CD14-positive monocyte (primary cell): ENCODE measurements around the gene CCDC136. TPM values are rescaled to one million over a fixed set of nuclear protein-coding genes. Genes with fewer than 3 reads are reported as not detected.
A peak's percentile ranks its signal among the peaks of the same experiment; 100 is the strongest.

Experiments
- DNase-seq, 3 donors: peaks; one replicate each; pipeline ENCODE4 v3.0.0-alpha.2; 2011 to 2022
- H2AFZ ChIP-seq: 2 replicates; pipeline ENCODE4 v1.6.0; 2012; ENCODE audit warnings: mild to moderate bottlenecking, low read depth, low read length, inconsistent platforms; ENCODE audit not compliant: insufficient read depth, poor library complexity, severe bottlenecking
- H3K27ac ChIP-seq, 2 donors: 1 replicate in 1 of 2; 2 replicates in 1 of 2; pipeline ENCODE4 v1.5.1; 2012 to 2013; ENCODE audit warnings: low read length in 2 of 2, control low read depth in 1 of 2, inconsistent platforms in 1 of 2, low read depth in 1 of 2, mild to moderate bottlenecking in 1 of 2
- H3K27me3 ChIP-seq, 2 donors: one replicate each; pipeline versions ENCODE4 v1.6.0 to v1.6.1; 2011 to 2013; ENCODE audit warnings: low read length in 2 of 2; ENCODE audit not compliant: control insufficient read depth in 2 of 2, insufficient read depth in 2 of 2
- H3K36me3 ChIP-seq, 2 donors: replicated peaks in 1 of 2; 1 replicate in 1 of 2; 2 replicates in 1 of 2; pipeline versions ENCODE4 v1.5.1 to v1.6.1; 2012 to 2013; ENCODE audit warnings: low read length in 2 of 2, control low read depth in 1 of 2, inconsistent platforms in 1 of 2, mild to moderate bottlenecking in 1 of 2; ENCODE audit not compliant: insufficient read depth in 2 of 2, control insufficient read depth in 1 of 2
- H3K4me1 ChIP-seq, 2 donors: 1 replicate in 1 of 2; 2 replicates in 1 of 2; pipeline versions ENCODE4 v1.5.1 to v1.6.1; 2012 to 2013; ENCODE audit warnings: low read length in 2 of 2, control low read depth in 1 of 2, inconsistent platforms in 1 of 2, mild to moderate bottlenecking in 1 of 2, moderate library complexity in 1 of 2; ENCODE audit not compliant: insufficient read depth in 2 of 2, control insufficient read depth in 1 of 2
- H3K4me2 ChIP-seq: replicated peaks from 2 replicates; pipeline ENCODE3; 2012; ENCODE audit warnings: low read length, moderate library complexity, mild to moderate bottlenecking; ENCODE audit not compliant: poor library complexity, severe bottlenecking; ENCODE audit errors: extremely low read depth
- H3K4me3 ChIP-seq, 3 experiments: fragments of 200-600 bp in 1 of 3; sonication (generic) in 1 of 3; replicated peaks in 1 of 3; 1 replicate in 2 of 3; 2 replicates in 1 of 3; pipeline ENCODE4 v1.5.1; 2011 to 2013; ENCODE audit warnings: low read length in 3 of 3, mild to moderate bottlenecking in 3 of 3, control low read depth in 2 of 3, low read depth in 2 of 3, inconsistent platforms in 1 of 3, moderate library complexity in 1 of 3
- H3K79me2 ChIP-seq: 2 replicates; pipeline ENCODE4 v1.6.0; 2012; ENCODE audit warnings: mild to moderate bottlenecking, control low read depth, inconsistent platforms, low read length, moderate library complexity; ENCODE audit not compliant: insufficient read depth
- H3K9ac ChIP-seq: 2 replicates; pipeline ENCODE4 v1.6.0; 2017; ENCODE audit warnings: low read length, mild to moderate bottlenecking; ENCODE audit not compliant: insufficient read depth, poor library complexity, severe bottlenecking
- H3K9me3 ChIP-seq, 2 donors: replicated peaks in 1 of 2; 1 replicate in 1 of 2; 2 replicates in 1 of 2; pipeline versions ENCODE4 v1.5.1 to v1.6.1; 2012 to 2013; ENCODE audit warnings: low read length in 2 of 2, control low read depth in 1 of 2; ENCODE audit not compliant: control insufficient read depth in 1 of 2, insufficient read depth in 1 of 2
- H4K20me1 ChIP-seq: 2 replicates; pipeline ENCODE4 v1.6.0; 2012; ENCODE audit warnings: mild to moderate bottlenecking, low read length, control low read depth, moderate library complexity; ENCODE audit not compliant: insufficient read depth
- H3K27ac Mint-ChIP-seq, 7 donors: one replicate each; pipeline ENCODE4 v1.8.0; 2020; ENCODE audit warnings: mild to moderate bottlenecking in 7 of 7, mixed read lengths in 7 of 7, moderate library complexity in 6 of 7, inconsistent platforms in 2 of 7
- H3K27me3 Mint-ChIP-seq, 3 donors: one replicate each; pipeline ENCODE4 v1.8.0; 2021 to 2022; ENCODE audit warnings: low read depth in 3 of 3, mild to moderate bottlenecking in 3 of 3, mixed read lengths in 3 of 3, moderate library complexity in 3 of 3, inconsistent platforms in 1 of 3
- H3K36me3 Mint-ChIP-seq, 2 donors: one replicate each; pipeline ENCODE4 v1.8.0; 2020; ENCODE audit warnings: mixed read lengths in 2 of 2, inconsistent platforms in 1 of 2, mild to moderate bottlenecking in 1 of 2
- H3K4me1 Mint-ChIP-seq: one replicate; pipeline ENCODE4 v1.8.0; 2020; ENCODE audit warnings: mild to moderate bottlenecking, mixed read lengths
- H3K4me3 Mint-ChIP-seq, 2 donors: one replicate each; pipeline ENCODE4 v1.8.0; 2020; ENCODE audit warnings: mild to moderate bottlenecking in 2 of 2, mixed read lengths in 2 of 2, moderate library complexity in 1 of 2
- H3K9me3 Mint-ChIP-seq, 7 donors: one replicate each; pipeline ENCODE4 v1.8.0; 2020 to 2022; ENCODE audit warnings: mixed read lengths in 7 of 7, mild to moderate bottlenecking in 6 of 7, moderate library complexity in 6 of 7, inconsistent platforms in 2 of 7
- CTCF ChIP-seq: fragments of 200-600 bp; IDR thresholded peaks from one replicate; pipeline ENCODE4 v1.8.0; 2022; ENCODE audit warnings: antibody characterized with exemption, mild to moderate bottlenecking
- WGBS: methylation state at CpG from one replicate; pipeline ENCODE4 v1.1.5; 2013; ENCODE audit warnings: missing lambda C conversion rate; ENCODE audit not compliant: insufficient coverage; 5-methylcytosine and 5-hydroxymethylcytosine counted together
- intact Hi-C, 2 donors: fragments of 100-400 bp; cut with micrococcal nuclease; formaldehyde crosslinking; loops; one replicate each; pipeline versions ENCODE4 v1.15.0 to v1.15.1; 2023
- polyA plus RNA-seq, 3 donors: library from polyadenylated mRNA; depleted of rRNA in 1 of 3; unstranded in 2 of 3; stranded (reverse) in 1 of 3; fragments of 300-500 nt in 2 of 3; fragments of >200 nt in 1 of 3; fragmentation: Illumina TruSeq in 2 of 3; gene quantifications; 1 replicate in 2 of 3; 2 replicates in 1 of 3; pipeline ENCODE4 v1.2.3, GENCODE V29; 2012 to 2021

CCDC136 gene
- polyA plus RNA-seq, 3 donors, result 0.26 to 2.6 TPM; not detected in 1

DNA sequence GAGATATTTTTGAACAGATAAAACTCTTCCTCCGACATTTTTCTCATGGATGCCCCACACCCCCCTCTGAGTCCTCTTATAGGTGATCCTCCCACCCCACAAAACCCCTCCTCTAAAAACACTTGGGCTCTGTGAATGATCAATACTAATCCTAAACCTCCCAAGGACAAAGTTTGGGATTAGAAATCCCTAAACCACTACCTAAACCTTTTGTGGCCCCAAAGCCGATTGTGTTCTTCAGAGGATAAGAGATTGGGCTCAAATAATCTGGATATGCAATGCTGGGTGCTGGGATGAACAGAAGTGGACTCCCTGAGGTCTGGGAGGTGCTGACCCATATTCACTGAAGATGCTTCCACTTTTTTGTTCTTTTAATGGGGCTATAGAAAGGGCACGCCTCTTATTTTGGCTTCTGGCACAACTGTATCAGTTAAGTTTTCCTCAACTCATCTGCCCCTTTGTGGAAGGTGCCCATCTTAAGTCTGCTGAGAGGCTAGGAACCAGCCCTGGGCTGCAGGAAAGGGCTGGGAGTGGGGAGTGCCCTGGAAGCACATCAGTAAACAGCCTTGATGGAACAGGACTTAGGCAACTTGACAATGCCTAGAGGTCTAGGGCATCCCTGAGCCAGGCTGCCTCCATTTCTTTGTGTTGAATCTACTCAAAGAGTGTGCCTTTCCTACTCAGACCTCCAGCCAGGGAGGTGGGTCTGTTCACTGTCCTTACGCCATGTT is 15.9 kb upstream of the CCDC136 start, which contains the start of gene OPN1SW:
TSS of gene OPN1SW (minus strand) at position 51 of the 731 bp plus-strand sequence. CDS start at position 38, 13 bp downstream.
- 100% methylated on average over 1 of the region's 4 CpGs for WGBS
- Histone ChIP-seq H3K4me3 (no peak within 1 kb of the TSS), H3K36me3 (peaks cover 5 to 32% of the 10 kb centered on the region in 2 donors), H3K27ac (no peak within 1 kb of the TSS), H3K4me2 (no peak within 1 kb of the TSS), H3K9ac (no peak within 1 kb of the TSS), H3K79me2 (no peaks in the 10 kb centered on the region), H3K27me3 (no peaks in the 10 kb centered on the region), H4K20me1 (no peaks in the 10 kb centered on the region), H3K9me3 (peaks cover 0 to 7% of the 10 kb centered on the region in 2 donors), H3K4me1 (no peaks in the 10 kb centered on the region), H2AFZ (no peak within 1 kb of the TSS)
- Mint-ChIP-seq H3K36me3 (peaks cover 33 to 47% of the 10 kb centered on the region in 2 donors), H3K27me3 (peaks cover 2 to 6% (median 3%) of the 10 kb centered on the region in 3 donors), H3K4me1 (no peaks in the 10 kb centered on the region), H3K27ac (peak within 1 kb of the TSS in 1 of 7 donors; percentile 63), H3K9me3 (peaks cover 11 to 27% (median 17%) of the 10 kb centered on the region in 7 donors), H3K4me3 (no peak within 1 kb of the TSS)
- TF ChIP-seq CTCF, result no peak
- intact Hi-C loops, result no loop called here
- no peak for DNase-seq

- H3K4me2 ChIP-seq, result no peak overlapping the region
- no peak overlapping the region for H3K27ac Mint-ChIP-seq
- intact Hi-C loops, result no loop called here
These were observed 14.3 kb upstream of the CCDC136 start for GRCh38 chr7:128777156-128778123.

More at GRCh38 chr7:128777156-128778123, 14.3 kb upstream of the CCDC136 start:
- Histone ChIP-seq H4K20me1 (no peaks in the 10 kb centered on the region), H3K4me1 (no peaks in the 10 kb centered on the region), H3K27ac (no peak overlapping the region), H3K9me3 (peaks cover 0 to 7% of the 10 kb centered on the region in 2 donors), H3K9ac (no peak overlapping the region), H3K4me3 (no peak overlapping the region), H3K79me2 (no peaks in the 10 kb centered on the region), H2AFZ (no peak overlapping the region), H3K27me3 (no peaks in the 10 kb centered on the region), H3K36me3 (peaks cover 0 to 17% of the 10 kb centered on the region in 2 donors)
- peaks cover 2 to 7% (median 4%) of the 10 kb centered on the region in 3 donors for H3K27me3 Mint-ChIP-seq
- WGBS, result no CpG with 5 or more reads among the region's 5 CpGs
- no peak overlapping the region for H3K4me3 Mint-ChIP-seq
- peaks cover 11 to 27% (median 17%) of the 10 kb centered on the region in 7 donors for H3K9me3 Mint-ChIP-seq
- H3K4me1 Mint-ChIP-seq, result no peaks in the 10 kb centered on the region
- no peak for TF ChIP-seq CTCF
- H3K36me3 Mint-ChIP-seq, result peaks cover 18 to 31% of the 10 kb centered on the region in 2 donors
- DNase-seq, result no peak
